ENCODE measurements around the gene ATP6V1B1.

ATP6V1B1 gene

GRCh38 chr2:70935468-70936164, at the start of gene ATP6V1B1:
Gene ATP6V1B1 (plus strand): TSS chr2:70935900. CDS start chr2:70935955, 55 bp downstream.
- DNase-seq (ENCODE audit: low read depth) = no peak

- no peak for DNase-seq (ENCODE audit: low read depth)
Observed at GRCh38 chr2:70886541-70886987, 49.1 kb upstream of the ATP6V1B1 start.

GRCh38 chr2:70887208-70887549, 48.5 kb upstream of the ATP6V1B1 start:
- DNase-seq (ENCODE audit: low read depth) = no peak

GRCh38 chr2:70887550-70888246, 48.0 kb upstream of the ATP6V1B1 start:
- DNase-seq (ENCODE audit: low read depth) = no peak

- no peak for DNase-seq (ENCODE audit: low read depth)
Observed at GRCh38 chr2:70888366-70888922, 47.3 kb upstream of the ATP6V1B1 start.

- DNase-seq (ENCODE audit: low read depth) = no peak
Observed at GRCh38 chr2:70888923-70889715, 46.6 kb upstream of the ATP6V1B1 start.

GRCh38 chr2:70889716-70890037, 46.0 kb upstream of the ATP6V1B1 start:
- no peak for DNase-seq (ENCODE audit: low read depth)

GRCh38 chr2:70890469-70891065, 45.1 kb upstream of the ATP6V1B1 start:
- no peak for DNase-seq (ENCODE audit: low read depth)

- no peak for DNase-seq (ENCODE audit: low read depth)
Observed at GRCh38 chr2:70891572-70892357, 43.9 kb upstream of the ATP6V1B1 start.

- DNase-seq (ENCODE audit: low read depth) = no peak
Observed at GRCh38 chr2:70892750-70893149, 43.0 kb upstream of the ATP6V1B1 start.

- no peak for DNase-seq (ENCODE audit: low read depth)
Observed at GRCh38 chr2:70893186-70893585, 42.5 kb upstream of the ATP6V1B1 start.

GRCh38 chr2:70894765-70895164, 40.9 kb upstream of the ATP6V1B1 start:
- DNase-seq (ENCODE audit: low read depth) = no peak

- no peak for DNase-seq (ENCODE audit: low read depth)
Observed at GRCh38 chr2:70895249-70895648, 40.5 kb upstream of the ATP6V1B1 start.

- DNase-seq (ENCODE audit: low read depth) = no peak
Observed at GRCh38 chr2:70895998-70896764, 39.5 kb upstream of the ATP6V1B1 start.

GRCh38 chr2:70896765-70897202, 38.9 kb upstream of the ATP6V1B1 start:
- DNase-seq (ENCODE audit: low read depth) = no peak

- DNase-seq (ENCODE audit: low read depth) = no peak
Observed at GRCh38 chr2:70897203-70897976, 38.3 kb upstream of the ATP6V1B1 start.

- DNase-seq (ENCODE audit: low read depth) = no peak
Observed at GRCh38 chr2:70897977-70898226, 37.8 kb upstream of the ATP6V1B1 start.

GRCh38 chr2:70898363-70899240, 37.1 kb upstream of the ATP6V1B1 start:
- no peak for DNase-seq (ENCODE audit: low read depth)

All from stimulated activated CD8-positive, alpha-beta memory T cell treated with anti-CD3 and anti-CD28 coated beads, Interleukin-15, amount 100 ng/mL, for 1 hour (primary cell).